NCI-H2227 (cell line): Measurements from ENCODE around the gene TM6SF1.

ENCODE experiments used
- DNase-seq: peaks from one replicate; lab custom pipeline; 2025; ENCODE audit not compliant: unreplicated experiment; lab: John Stamatoyannopoulos, UW

TM6SF1 gene

GRCh38 chr15:83170474-83171165 is 63.2 kb downstream of the TM6SF1 start:
- no peak for DNase-seq

GRCh38 chr15:83174891-83175290 is 67.4 kb downstream of the TM6SF1 start:
- DNase-seq, result no peak

GRCh38 chr15:83178390-83178789 is 70.9 kb downstream of the TM6SF1 start:
- DNase-seq, result no peak

GRCh38 chr15:83178869-83179325 is 71.5 kb downstream of the TM6SF1 start:
- no peak for DNase-seq

- no peak for DNase-seq
Observed at GRCh38 chr15:83185561-83185960, 78.1 kb downstream of the TM6SF1 start.
